GM18861 (cell line): ENCODE results near the gene ZNF521.

ENCODE experiments used
- ATAC-seq: cut with Tn5 transposase; IDR thresholded peaks from one replicate; pipeline ENCODE4 v1.9.1; 2021; ENCODE audit not compliant: unreplicated experiment

Gene ZNF521

GRCh38 chr18:25175558-25176517 is 176.1 kb downstream of the ZNF521 start:
- ATAC-seq, result no peak

DNA sequence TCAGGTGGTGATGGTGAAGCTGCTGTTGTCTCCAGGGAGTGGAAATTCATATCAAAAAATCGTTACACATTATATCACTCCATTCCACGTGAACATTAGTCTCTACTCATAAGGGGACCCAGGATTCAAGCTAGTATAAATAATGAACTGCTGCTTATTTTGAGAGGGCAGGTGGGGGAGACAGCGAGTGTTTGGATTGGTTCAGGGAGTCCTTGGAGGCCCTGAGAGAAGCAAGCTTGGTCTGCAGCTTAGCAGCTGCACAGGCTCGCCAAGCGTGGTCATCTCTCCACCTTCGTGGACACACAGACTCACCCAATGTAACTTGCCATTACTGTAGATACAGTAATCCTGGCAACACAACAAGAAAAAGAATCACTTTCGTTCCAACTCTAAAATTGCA is 177.6 kb downstream of the ZNF521 start:
- no peak for ATAC-seq

GRCh38 chr18:25171334-25171733 is 180.6 kb downstream of the ZNF521 start:
- no peak for ATAC-seq

DNA sequence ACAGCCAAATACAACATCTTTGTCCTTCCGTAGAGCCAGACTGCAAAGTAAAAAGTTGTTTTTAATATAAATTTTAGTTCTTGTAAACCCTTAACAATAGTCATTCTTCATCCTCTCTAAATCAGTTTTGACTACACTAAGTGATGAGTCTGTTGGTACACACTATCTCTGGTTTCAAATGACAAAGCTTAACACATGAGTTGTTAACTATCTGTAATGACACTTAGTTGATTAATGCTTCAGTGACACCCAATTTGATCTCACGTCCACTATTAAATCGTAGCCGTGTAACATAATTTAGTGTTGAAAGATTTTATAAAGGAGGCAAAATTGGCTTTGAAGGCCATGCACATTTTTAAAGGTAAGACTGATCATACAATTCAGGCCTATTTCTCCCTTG is 181.6 kb downstream of the ZNF521 start:
- no peak for ATAC-seq

DNA sequence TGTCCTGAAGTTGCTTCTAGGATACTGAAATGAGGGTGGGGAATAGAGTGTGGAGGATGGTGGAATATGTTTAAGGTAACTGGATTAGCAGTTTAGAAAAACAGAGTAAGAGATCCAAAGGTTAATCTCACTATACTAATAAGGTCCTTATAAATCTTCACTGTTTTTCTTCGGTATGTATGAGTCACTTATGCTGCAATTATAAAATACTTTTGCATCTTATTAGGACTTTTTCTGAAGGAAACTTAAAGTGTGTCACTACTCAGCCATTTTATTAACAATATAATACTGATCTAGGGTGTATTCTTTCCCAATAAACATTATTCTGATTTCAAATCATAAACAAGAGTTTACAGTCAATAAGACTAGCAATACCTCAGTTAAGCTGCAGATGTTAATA is 182.3 kb downstream of the ZNF521 start:
- ATAC-seq, result no peak

- no peak for ATAC-seq
Measured at GRCh38 chr18:25167612-25168410, 184.2 kb downstream of the ZNF521 start.

- no peak for ATAC-seq
Measured at GRCh38 chr18:25166113-25166512, 185.9 kb downstream of the ZNF521 start.

DNA sequence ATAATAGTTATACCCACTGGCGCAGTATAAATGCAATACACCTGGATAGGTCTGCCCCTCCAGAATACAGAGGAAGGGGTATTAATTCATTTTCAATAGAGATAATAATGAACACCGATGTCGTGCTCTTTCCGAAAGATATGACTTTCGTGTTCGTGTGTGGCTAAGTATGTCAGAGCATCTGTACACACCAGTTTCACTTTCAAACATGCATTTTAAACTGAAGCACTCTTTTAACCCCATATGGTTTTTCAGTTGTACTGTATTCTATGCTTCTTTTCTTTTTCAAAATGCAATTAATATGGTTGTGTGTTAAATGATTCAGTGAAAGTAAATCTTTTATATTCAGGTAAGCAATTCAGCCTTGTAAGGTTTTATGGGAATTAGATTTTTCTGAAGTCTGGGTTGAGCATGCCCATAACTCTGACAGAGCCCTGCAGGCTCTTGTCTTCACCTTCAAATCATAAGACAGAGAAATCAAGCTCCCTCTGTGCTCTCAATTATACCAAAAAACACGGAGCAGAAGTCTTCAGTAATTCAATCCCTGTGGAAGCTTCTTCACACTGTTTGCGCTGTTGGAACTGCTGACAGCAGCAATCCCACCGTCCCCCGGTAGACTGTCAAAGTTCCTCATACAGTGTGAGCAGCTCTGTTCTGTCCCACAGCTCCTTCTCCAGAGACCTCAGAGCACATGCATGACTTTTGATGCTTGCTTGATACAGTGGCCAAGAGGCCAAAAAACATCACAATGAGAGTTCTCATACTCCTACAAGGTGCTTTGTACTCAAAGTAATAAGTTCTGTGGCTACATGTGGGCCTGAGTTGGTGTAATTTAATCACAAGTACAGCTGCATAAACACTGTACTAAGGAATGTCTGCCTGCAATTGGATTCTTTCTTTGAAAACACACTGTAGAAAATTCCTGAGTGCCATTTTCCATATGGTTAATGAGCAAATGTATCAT is 186.8 kb downstream of the ZNF521 start:
- ATAC-seq, result peak; percentile 92

- peak; percentile 25 for ATAC-seq
Measured at GRCh38 chr18:25164211-25164847, 187.6 kb downstream of the ZNF521 start.

GRCh38 chr18:25153426-25153825 is 198.5 kb downstream of the ZNF521 start:
- no peak for ATAC-seq

DNA sequence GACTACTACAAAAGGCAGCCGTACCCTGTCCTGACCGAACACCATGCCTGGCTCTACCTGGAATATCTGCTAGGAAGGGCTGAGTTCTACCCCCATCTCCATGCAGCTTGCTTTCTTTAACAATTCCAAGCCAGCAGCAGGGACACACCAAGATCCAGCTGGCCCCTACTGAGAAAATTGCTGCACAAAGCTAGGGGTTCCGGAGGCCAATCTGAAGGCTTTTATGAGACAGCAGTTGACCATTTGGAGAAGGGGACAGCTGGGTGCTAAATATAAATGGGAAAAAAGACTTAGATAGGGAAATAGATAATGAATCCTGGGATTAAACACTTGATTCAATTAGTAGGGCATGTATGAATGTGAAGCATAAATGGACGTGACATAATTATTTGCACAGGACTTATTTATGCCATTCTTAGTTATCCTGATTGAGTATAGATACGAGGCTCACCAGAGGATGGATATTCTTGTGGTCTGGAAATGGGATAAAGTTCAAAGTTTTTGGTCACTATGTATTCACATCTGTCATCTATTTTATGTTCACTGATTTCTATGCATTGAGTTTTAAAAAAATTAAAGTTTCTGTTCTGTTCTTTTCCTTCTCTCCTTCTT is 204.0 kb downstream of the ZNF521 start:
- ATAC-seq, result no peak

GRCh38 chr18:25146512-25146910 is 205.5 kb downstream of the ZNF521 start:
- ATAC-seq, result no peak

GRCh38 chr18:25145731-25146511 is 206.0 kb downstream of the ZNF521 start:
- no peak for ATAC-seq

DNA sequence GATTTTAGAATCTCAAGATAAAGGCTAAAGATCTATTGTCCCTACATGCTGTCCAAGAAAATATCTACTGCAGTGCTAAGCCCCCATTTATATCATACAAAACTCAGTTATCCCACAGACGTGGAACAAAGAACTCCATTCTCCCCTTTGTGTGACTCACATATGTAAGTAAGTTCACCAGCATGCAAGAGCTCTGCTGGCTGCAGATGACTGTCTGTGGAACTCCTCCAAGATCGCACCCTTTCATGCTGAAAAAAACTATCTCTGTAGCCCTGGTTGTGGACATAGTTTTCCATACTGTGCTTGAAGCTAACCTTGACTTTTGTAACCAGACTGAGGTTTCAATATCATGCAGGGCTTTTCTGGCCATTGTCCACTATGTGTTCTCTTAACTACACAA is 207.1 kb downstream of the ZNF521 start:
- ATAC-seq, result no peak

- ATAC-seq, result no peak
Measured at GRCh38 chr18:25141886-25142285, 210.1 kb downstream of the ZNF521 start.

- ATAC-seq, result no peak
Measured at GRCh38 chr18:25141399-25141798, 210.6 kb downstream of the ZNF521 start.

DNA sequence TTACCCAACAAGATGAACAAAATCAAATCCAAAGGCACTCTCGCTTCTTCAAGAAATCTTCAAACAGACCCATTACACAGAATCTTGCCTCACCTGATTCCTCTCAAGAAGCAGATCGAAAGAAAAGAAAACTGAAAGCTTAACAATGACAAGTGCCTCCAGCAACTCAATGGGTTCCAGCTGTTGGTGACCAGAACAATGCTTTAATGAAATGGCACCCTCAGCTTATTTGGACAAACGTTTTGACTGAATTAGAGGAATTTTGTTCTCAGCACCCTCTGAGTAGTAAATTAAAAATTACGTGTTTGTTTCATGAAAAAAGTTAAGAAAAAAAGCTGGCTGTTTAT is 211.0 kb downstream of the ZNF521 start:
- no peak for ATAC-seq

GRCh38 chr18:25140124-25140961 is 211.6 kb downstream of the ZNF521 start:
- ATAC-seq, result no peak

DNA sequence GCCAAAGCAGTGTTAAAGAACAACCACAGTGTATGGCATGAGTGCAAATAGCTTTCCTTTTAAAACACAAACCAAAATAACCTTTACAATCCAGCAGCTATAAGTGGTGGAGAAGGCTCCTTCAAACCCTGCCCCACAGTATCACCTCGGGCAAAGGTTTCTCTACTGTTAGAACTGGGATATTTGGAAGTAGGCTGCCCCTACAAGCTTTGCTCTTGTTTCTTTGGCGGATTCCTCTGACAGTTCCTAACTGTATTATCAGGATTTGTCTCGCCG is 214.8 kb downstream of the ZNF521 start:
- no peak for ATAC-seq
